ENCODE results near the gene ZIC1. TPM values are rescaled to one million over a fixed set of nuclear protein-coding genes. Genes with fewer than 3 reads are reported as not detected.

Gene ZIC1
- total RNA-seq, 1 experiment from 2014 or later, result not detected

DNA sequence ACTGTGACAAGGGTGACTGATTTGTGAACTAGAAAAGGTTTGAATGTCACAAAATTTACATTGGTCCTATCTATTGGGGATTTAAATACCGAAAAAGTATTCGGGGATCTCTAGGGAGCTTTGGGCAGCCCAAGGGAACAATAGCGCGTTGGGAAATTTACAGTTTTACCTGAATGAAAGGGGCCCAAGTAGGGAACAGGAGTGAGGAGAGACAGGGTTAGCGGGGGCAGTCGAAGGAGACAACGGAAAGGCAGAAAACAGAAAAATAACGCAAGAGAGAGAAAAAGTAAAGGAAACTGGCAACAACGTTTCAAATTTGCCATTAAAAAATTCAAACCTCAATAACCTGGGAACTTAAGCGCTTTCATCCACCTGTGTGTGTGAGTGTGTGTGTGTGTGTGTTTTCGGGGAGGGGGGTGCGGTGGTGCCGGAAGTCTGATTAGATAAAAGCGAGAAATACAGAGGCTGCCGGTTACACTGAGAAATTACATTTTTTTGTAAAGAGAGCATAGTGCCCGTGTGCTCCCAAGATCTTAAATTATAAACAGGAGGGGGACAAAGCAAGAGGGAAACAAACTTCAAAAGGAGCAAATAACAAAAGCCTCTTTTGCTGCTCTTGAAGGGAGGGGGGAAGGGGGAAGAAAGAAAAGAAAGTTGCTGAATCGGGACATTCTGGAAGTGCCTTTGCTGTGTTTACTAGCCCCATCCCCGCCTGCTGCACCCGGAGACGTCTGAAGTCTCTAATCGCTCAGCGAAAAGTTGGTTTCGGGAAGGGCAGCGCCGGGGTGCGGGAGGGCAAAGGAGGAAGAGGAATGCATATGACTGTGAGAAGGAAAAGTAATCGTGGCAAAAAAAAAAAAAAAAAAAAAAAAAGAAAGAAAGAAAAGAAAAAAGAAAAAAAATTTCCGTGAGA lies 721 bp upstream of the ZIC1 start:
- H3K36me3 Mint-ChIP-seq (ENCODE audit: insufficient read depth in 1 of 3, low read depth in 3 of 3), result no peaks in the 10 kb centered on the region; a peak in 1 of 7 replicates
- no peak overlapping the region for H3K18ac ChIP-seq (ENCODE audit: insufficient read length, low read depth, low read length)
- H2BK5ac ChIP-seq (ENCODE audit: insufficient read length, low read length), result no peak overlapping the region
- H3K23ac ChIP-seq (ENCODE audit: insufficient read length, low read depth, low read length), result no peak overlapping the region
- H4K5ac ChIP-seq (ENCODE audit: insufficient read length, low read depth, low read length), result no peak overlapping the region
- peak overlapping the region; percentile 33 to 87 for H3K4me3 Mint-ChIP-seq
- no peak overlapping the region for H4K91ac ChIP-seq (ENCODE audit: insufficient read length, low read depth, low read length)
- peaks cover 32 to 85% of the 10 kb centered on the region in 2 experiments for H3K4me1 Mint-ChIP-seq
- no peak overlapping the region for H2BK20ac ChIP-seq (ENCODE audit: low read depth, low read length, poor library complexity, severe bottlenecking)
- H4K8ac ChIP-seq (replicated peaks; ENCODE audit: insufficient read length, low read depth, low read length), result no peak overlapping the region
- no peaks in the 10 kb centered on the region for H3K79me1 ChIP-seq (ENCODE audit: insufficient read depth, low read depth, low read length, poor library complexity, severe bottlenecking)
- no peak overlapping the region for H2BK12ac ChIP-seq (ENCODE audit: insufficient read length, low read depth, low read length)
- no peak overlapping the region for H2BK15ac ChIP-seq (ENCODE audit: low read depth, low read length)
- TF ChIP-seq, protein P1, sequence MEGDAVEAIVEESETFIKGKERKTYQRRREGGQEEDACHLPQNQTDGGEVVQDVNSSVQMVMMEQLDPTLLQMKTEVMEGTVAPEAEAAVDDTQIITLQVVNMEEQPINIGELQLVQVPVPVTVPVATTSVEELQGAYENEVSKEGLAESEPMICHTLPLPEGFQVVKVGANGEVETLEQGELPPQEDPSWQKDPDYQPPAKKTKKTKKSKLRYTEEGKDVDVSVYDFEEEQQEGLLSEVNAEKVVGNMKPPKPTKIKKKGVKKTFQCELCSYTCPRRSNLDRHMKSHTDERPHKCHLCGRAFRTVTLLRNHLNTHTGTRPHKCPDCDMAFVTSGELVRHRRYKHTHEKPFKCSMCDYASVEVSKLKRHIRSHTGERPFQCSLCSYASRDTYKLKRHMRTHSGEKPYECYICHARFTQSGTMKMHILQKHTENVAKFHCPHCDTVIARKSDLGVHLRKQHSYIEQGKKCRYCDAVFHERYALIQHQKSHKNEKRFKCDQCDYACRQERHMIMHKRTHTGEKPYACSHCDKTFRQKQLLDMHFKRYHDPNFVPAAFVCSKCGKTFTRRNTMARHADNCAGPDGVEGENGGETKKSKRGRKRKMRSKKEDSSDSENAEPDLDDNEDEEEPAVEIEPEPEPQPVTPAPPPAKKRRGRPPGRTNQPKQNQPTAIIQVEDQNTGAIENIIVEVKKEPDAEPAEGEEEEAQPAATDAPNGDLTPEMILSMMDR (conservative IDR thresholded peaks at IDR 0.05), result no peak
- H3K4me1 ChIP-seq (ENCODE audit: insufficient read depth, low read length), result peaks cover 5% of the 10 kb centered on the region; the same call in 1 of the 2 replicates
- H3K4me2 ChIP-seq (ENCODE audit: insufficient read depth, insufficient read length, low read length), result peak overlapping the region; percentile 84
- no peak overlapping the region for H2AK5ac ChIP-seq (ENCODE audit: insufficient read length, low read length)
- H3K27ac ChIP-seq (ENCODE audit: insufficient read length, low read depth, low read length), result no peak overlapping the region
- peaks cover 88% of the 10 kb centered on the region for H3K27me3 ChIP-seq (ENCODE audit: insufficient read depth, low read length)
- no peak overlapping the region for H3K4ac ChIP-seq (ENCODE audit: low read depth, low read length)
- H3K23me2 ChIP-seq (ENCODE audit: insufficient read length, low read depth, low read length, poor library complexity, severe bottlenecking), result peaks cover 32% of the 10 kb centered on the region
- no peak overlapping the region for H3K56ac ChIP-seq (ENCODE audit: insufficient read length, low read depth, low read length)
- peaks cover 0 to 6% of the 10 kb centered on the region in 2 experiments; a peak in 3 of 5 replicates for H3K9me3 Mint-ChIP-seq
- H3K9me3 ChIP-seq (ENCODE audit: control insufficient read depth, low read depth, low read length), result no peaks in the 10 kb centered on the region
- no CpG with 5 or more reads among the region's 28 CpGs for WGBS (ENCODE audit: extremely low coverage, insufficient read length, low lambda C conversion rate)
- H2AFZ ChIP-seq (ENCODE audit: low read length), result no peak overlapping the region
- peak; percentile 61 for DNase-seq
- no peak overlapping the region for H3K14ac ChIP-seq (ENCODE audit: insufficient read depth, low read length)
- H2BK120ac ChIP-seq (ENCODE audit: low read depth, low read length, poor library complexity, severe bottlenecking), result no peak overlapping the region
- peaks cover 100% of the 10 kb centered on the region for H3K27me3 Mint-ChIP-seq (ENCODE audit: low read depth)
- no peaks in the 10 kb centered on the region for H3K79me2 ChIP-seq (ENCODE audit: insufficient read depth, low read length)
- H3T11ph ChIP-seq (ENCODE audit: low read length), result no peak overlapping the region
- H3K9ac ChIP-seq (ENCODE audit: extremely low read depth, insufficient read length, low read length), result no peak overlapping the region
- no peaks in the 10 kb centered on the region for H4K20me1 ChIP-seq (ENCODE audit: control insufficient read depth, insufficient read depth, insufficient read length)
- peak overlapping the region in 1 of 3 experiments; percentile 80; a peak in 2 of 7 replicates for H3K27ac Mint-ChIP-seq
